DMS 273 treated with DMSO at 0.1 percent for 48 hours (cell line): Measurements from ENCODE around the gene FBXO46.

Source experiments
- DNase-seq: peaks from one replicate; lab custom pipeline; 2025; lab: John Stamatoyannopoulos, UW

FBXO46 gene

DNA sequence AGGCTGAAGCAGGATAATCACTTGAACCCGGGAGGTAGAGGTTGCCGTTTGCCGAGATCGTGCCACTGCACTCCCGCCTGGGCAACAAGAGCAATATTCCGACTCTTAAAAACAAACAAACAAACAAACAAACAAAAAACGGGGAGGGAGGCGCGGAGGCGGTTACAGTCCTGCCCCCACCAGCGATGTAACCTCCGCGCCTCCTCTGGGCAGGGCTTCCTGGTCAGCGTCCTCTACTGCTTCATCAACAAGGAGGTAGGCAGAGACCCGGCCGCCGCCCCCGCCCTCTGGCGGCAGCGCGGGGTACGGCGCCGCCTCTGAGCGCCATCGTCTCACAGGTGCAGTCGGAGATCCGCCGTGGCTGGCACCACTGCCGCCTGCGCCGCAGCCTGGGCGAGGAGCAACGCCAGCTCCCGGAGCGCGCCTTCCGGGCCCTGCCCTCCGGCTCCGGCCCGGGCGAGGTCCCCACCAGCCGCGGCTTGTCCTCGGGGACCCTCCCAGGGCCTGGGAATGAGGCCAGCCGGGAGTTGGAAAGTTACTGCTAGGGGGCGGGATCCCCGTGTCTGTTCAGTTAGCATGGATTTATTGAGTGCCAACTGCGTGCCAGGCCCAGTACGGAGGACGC, 49.2 kb downstream of the FBXO46 start:
- DNase-seq = peak; percentile 69

DNA sequence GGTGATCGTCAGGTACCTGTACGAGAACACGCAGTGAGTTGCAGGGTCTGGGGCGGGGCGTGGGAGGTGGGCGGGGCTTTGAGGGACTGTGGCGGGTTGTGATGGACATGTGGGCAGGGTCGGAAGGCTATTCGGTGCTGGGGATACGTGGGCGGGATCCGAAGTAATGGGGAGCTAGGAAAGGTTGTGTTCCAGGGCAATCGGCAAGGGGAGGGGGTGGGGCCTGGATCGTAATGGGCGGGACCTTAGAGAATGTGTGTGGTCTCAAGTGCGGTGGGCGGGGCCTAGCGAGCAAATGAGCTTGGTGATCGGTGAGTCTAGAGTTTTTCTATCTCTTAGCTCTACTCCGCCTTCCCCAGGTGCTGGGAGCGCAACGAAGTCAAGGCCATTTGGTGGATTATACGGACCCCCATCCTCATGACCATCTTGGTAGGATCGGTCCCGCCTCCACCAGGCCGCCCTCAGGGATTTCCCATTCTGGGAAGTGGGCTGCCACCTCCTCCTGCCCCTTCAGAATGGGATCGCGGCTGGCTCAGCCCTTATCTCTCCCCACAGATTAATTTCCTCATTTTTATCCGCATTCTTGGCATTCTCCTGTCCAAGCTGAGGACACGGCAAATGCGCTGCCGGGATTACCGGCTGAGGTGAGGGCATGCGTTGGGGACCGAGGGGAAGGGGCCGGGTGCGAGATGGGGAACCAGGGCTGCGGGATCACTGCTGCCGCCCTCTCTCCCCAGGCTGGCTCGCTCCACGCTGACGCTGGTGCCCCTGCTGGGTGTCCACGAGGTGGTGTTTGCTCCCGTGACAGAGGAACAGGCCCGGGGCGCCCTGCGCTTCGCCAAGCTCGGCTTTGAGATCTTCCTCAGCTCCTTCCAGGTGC, 53.1 kb downstream of the FBXO46 start:
- DNase-seq = peak; percentile 83

DNA sequence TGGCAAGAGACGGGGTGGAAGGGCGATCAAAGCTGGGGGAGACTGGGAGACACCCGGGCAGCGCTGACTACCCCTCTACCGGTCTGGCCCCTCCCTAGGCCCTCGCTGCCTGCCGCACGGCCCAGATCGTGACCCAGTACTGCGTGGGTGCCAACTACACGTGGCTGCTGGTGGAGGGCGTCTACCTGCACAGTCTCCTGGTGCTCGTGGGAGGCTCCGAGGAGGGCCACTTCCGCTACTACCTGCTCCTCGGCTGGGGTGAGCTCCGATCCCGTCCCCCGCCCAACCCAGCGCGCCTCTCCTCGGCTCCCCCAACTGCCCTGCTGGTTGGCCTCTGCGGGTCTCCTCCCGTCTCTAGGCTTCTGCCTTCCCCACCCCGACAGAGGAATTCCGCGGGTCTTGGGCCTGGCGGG, 53.8 kb downstream of the FBXO46 start:
- no peak for DNase-seq

- no peak for DNase-seq
These were observed 55.8 kb downstream of the FBXO46 start for GRCh38 chr19:45674946-45675345.

DNA sequence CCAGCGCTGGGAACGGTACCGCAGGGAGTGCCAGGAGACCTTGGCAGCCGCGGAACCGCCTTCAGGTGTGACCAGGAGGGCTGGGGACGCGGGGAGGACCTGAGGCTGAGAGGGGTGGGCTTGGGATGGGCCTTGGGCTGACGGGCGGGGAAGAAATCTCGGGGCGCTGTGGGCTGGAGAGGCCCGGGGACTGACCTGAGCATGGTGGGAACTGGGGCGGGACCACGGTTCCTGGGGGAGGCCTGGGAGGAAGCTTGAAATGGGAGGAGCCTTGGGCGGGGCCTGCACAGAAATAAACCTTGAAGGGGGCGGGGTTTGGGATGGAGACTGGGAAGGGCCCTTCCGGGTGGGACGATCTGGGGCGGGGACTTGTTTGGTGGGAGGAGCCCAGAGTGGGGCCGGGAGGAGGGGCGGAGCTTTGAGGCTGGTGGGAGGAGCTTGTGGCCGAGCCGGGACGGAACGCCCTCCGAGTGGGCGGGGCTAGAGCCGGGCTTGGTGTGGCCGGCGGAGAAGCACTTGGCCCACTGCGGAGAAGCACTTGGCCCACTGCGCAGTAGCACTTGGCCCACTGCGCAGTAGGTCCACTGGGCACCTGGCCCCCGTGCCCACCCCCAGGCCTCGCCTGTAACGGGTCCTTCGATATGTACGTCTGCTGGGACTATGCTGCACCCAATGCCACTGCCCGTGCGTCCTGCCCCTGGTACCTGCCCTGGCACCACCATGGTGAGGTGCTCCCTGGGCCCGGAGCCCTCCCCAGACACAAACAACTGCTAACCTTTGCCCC, 59.8 kb downstream of the FBXO46 start:
- no peak for DNase-seq

GRCh38 chr19:45668342-45668871, 62.3 kb downstream of the FBXO46 start:
- DNase-seq = no peak

DNA sequence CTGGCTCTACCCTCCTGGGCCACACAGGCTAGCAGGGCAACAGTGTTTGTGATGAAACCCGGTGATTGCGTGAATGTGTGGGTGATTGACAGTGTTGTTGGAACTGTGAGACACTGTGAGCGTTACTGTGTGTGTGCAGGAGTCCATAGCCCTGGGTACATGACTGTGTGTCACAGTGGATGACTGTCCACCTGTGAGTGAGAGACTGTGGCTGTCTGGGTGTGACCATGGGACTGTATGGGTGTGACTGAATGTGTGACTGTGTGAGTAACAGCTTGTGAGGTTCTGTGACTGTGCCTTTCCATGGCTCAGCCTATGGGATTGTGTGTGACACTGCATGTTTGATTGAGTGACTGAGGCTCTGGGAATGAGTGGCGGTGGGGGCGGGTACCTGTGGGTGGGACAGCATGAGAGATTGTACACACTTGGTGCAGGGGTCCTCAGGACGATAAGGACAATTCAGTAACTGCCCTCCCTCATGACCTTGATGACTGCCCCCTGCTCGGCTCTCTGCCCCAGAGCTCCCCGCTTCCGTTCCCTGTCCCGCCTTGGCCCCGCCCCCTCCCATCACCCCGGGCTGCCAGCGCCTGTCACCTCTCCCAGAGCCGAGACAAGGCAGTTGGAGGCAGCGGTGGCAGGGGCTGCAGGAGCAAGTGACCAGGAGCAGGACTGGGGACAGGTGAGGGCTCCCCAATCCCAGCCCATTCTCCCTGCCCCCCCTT, 62.9 kb downstream of the FBXO46 start, which contains the start of gene GIPR:
TSS of gene GIPR (plus strand) at position 602 of the 722 bp plus-strand sequence. CDS start 1,300 bp downstream, outside the sequence.
- no peak for DNase-seq

- no peak for DNase-seq
These were observed 66.1 kb downstream of the FBXO46 start for GRCh38 chr19:45664575-45664974.

GRCh38 chr19:45663800-45664199, 66.9 kb downstream of the FBXO46 start:
- no peak for DNase-seq

GRCh38 chr19:45660636-45661035, 70.1 kb downstream of the FBXO46 start:
- DNase-seq = no peak
